Measurements from ENCODE around the gene RHOV.

Gene RHOV

DNA sequence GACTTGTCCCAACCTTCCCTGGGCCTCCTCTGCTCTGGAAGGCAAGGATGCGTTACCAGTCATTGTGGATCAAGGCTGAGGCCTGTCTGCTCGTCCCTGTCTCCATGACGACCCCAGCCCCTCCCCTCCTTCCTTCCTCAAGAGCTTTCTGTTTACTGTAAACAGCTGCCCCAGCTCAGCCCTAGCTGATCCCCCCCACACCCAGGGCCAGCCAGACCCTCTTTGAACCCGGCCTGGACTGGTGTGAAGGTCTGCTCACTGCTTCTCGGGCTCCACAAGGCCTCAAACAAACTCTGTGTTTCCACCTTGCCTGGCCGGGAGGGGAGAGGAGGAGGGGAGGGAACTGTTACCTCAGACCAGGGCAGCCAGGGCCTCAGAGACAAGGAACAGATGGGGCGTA is 37.1 kb upstream of the RHOV start:
- no peak for DNase-seq (ENCODE audit: low read depth)
- H3K4me3 ChIP-seq (ENCODE audit: control insufficient read depth, low read depth, low read length), result no peak overlapping the region
- TF ChIP-seq, protein P1, sequence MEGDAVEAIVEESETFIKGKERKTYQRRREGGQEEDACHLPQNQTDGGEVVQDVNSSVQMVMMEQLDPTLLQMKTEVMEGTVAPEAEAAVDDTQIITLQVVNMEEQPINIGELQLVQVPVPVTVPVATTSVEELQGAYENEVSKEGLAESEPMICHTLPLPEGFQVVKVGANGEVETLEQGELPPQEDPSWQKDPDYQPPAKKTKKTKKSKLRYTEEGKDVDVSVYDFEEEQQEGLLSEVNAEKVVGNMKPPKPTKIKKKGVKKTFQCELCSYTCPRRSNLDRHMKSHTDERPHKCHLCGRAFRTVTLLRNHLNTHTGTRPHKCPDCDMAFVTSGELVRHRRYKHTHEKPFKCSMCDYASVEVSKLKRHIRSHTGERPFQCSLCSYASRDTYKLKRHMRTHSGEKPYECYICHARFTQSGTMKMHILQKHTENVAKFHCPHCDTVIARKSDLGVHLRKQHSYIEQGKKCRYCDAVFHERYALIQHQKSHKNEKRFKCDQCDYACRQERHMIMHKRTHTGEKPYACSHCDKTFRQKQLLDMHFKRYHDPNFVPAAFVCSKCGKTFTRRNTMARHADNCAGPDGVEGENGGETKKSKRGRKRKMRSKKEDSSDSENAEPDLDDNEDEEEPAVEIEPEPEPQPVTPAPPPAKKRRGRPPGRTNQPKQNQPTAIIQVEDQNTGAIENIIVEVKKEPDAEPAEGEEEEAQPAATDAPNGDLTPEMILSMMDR (conservative IDR thresholded peaks at IDR 0.05; ENCODE audit: control insufficient read depth, insufficient read depth, low read depth, low read length), result no peak

DNA sequence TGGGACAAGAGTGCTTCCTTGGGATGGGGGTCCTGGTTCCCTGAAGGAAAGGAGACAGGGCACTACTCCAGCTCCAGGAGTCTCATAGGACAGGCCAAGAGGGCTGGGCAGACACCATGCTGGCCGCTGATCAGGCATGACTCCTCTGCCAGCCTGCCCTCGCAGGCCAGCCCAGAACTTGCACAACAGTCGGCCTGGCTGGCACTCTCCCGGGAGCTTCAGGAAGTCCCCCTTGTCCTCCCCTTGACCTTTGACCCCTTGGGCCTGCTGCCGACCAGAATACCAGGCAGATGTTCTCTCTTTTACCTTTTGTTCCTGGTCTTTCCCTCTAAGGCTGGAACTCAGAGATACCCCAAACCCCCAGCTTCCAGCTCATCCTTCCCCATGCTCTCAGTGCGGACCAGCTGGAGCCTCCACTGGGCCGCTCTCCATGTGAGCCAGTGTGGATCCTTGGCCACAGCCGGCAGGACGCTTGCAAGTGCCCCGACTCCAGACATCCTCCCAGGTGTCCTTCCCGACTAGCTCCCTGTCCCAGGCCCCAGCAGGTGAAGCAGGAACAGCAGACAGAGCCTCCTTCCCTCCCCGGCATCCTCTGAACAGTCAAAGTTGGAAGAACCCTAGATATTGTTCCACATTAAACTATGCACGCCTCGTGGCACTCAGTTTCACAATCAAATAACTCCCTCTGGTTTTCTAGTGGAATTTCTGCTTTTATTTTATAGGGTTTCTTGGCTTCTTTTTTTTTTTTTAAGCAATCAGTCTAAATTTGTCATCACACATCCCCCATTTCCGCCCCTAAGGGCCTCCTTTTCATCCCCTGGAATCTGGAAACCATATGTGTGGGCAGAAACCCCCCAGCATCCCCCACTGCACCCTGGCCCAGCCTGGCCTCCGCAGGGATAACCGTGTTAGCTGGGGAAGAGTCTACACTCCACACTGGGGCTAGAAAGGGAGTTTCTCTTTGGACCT is 35.9 kb upstream of the RHOV start:
- TF ChIP-seq, protein P1 (conservative IDR thresholded peaks at IDR 0.05; ENCODE audit: control insufficient read depth, insufficient read depth, low read depth, low read length), result no peak
- no peak for DNase-seq (ENCODE audit: low read depth)

DNA sequence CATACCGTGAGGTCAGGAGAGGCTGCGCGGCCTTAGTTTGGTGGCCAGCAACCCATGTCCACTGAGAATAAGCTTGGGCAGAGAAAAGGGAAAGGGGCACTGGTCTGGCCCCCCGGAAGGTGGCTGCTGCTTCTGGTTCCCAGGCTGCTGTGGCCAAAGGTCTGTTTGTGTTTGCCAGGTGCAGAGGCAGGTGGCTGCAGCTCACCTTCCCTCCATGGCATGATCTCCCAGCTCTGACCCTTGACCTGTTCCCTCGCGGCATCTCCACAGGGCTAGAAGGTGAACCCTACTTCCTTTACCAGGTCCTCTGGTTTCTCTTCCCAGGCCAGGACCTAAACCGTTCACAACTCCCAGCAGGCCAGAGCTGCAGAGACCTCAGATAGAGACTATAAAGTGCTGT is 34.1 kb upstream of the RHOV start:
- DNase-seq (ENCODE audit: low read depth), result no peak
- TF ChIP-seq, protein P1 (conservative IDR thresholded peaks at IDR 0.05; ENCODE audit: control insufficient read depth, insufficient read depth, low read depth, low read length), result no peak

More for the DNA sequence above, 35.9 kb upstream of the RHOV start:
- H3K4me3 ChIP-seq (ENCODE audit: control insufficient read depth, low read depth, low read length), result no peak overlapping the region

DNA sequence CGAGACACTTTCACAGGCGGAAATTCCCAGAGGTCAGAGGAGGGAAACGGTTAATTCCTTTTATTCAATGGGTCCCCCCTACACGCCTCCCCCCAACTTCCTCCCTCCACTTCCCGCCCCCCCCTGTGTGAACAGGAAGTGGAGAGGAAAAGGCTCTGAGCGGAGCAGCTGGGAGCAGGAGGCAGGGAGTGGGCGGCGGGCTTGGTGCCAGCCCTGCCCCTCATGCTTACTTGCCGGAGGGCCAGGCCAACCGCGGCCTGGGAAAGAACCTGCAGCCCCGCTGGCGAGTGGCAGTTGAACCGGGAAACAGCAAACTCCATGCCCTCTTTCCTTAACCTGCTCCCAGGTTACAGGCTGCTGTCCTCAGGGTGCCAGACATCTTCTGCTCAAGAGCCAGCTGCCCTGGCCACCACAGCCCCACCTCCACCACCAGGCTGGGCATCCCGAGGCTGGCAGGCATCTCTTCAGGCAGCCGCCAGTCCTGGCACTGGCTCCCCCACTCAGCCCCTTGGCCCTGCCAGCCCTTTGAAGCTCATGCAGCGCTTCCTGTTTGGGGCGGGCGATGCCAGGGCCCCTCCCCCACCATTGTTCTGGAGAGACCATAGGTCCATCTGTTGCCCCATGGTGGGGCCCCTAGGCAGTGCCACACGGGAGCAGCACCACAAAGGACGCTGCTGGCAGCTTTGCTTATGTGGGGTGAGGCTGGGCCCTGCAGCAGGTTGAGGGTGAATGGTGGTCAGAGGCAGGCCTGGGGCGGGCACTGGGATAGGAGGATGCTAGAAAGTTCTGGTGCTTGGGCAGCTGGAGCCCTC is 33.2 kb upstream of the RHOV start:
- peak overlapping the region; percentile 54 for H3K4me3 ChIP-seq (ENCODE audit: control insufficient read depth, low read depth, low read length)
- TF ChIP-seq, protein P1 (conservative IDR thresholded peaks at IDR 0.05; ENCODE audit: control insufficient read depth, insufficient read depth, low read depth, low read length), result no peak
- DNase-seq (ENCODE audit: low read depth), result peak; percentile 43

More for the DNA sequence above, 34.1 kb upstream of the RHOV start:
- no peak overlapping the region for H3K4me3 ChIP-seq (ENCODE audit: control insufficient read depth, low read depth, low read length)

DNA sequence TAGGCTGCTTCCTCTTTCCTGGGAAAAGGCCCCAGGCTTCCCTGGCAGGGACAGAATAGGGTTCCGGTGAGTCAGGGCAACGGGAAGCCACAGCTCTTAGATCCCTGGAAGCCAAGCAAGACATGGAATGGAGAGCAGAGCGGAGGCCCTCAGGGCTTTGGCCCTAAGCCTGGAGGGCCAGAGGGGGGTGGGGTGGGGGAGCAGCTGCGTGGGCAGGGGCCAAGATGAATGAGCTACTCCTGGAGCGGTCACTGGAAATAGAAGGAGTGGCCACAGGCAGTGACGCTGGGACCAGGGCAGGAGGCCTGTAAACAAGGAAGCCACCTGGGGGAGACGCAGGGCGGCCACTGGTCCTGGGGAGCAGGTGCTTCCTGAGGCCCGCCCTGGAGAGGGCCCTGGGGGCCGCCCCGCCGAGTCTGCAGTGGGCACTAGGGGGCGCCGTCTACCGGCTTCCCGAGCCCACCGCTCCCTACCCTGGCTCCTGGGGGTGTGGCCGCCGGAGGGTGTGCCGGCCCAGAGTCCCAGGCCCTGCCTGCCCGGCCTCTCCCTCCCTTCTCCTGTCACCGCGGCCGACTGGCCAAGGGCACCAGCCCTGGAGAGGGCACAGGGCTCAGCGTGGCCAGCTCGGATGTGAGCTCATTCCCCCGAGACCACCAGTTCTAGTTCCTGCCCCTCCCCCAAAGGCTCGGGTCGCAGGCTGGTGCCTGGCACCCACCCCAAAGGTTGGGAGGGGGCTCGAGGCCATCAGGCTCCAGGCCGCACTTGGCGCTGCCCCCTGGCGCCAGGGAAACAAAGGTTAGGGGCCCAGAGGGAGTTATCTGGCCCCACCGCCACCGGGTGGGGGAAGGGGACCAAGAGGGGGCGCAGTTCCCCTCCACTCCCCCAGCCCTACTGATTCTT is 32.3 kb upstream of the RHOV start:
- peak; percentile 97 for DNase-seq (ENCODE audit: low read depth)
- H3K4me3 ChIP-seq (ENCODE audit: control insufficient read depth, low read depth, low read length), result peak overlapping the region; percentile 54
- TF ChIP-seq, protein P1 (conservative IDR thresholded peaks at IDR 0.05; ENCODE audit: control insufficient read depth, insufficient read depth, low read depth, low read length), result peak; percentile 50
